Testis (tissue), 2 donors: ENCODE measurements around the gene OBSCN.

Experiments used
- POLR2A ChIP-seq: fragments of 450-650 bp; IDR thresholded peaks from one replicate; pipeline ENCODE4 v1.6.1; 2017; ENCODE audit warnings: antibody characterized with exemption, mild to moderate bottlenecking, moderate library complexity
- TF ChIP-seq, protein P1 (sequence below), 3 experiments: fragments of 450-650 bp in 2 of 3; fragments of 200-600 bp in 1 of 3; sonication (generic) in 1 of 3; IDR thresholded peaks; one replicate each; pipeline ENCODE4 v1.5.1; 2016 to 2019; ENCODE audit warnings: antibody characterized with exemption in 3 of 3, mild to moderate bottlenecking in 2 of 3, moderate library complexity in 1 of 3

DNA sequence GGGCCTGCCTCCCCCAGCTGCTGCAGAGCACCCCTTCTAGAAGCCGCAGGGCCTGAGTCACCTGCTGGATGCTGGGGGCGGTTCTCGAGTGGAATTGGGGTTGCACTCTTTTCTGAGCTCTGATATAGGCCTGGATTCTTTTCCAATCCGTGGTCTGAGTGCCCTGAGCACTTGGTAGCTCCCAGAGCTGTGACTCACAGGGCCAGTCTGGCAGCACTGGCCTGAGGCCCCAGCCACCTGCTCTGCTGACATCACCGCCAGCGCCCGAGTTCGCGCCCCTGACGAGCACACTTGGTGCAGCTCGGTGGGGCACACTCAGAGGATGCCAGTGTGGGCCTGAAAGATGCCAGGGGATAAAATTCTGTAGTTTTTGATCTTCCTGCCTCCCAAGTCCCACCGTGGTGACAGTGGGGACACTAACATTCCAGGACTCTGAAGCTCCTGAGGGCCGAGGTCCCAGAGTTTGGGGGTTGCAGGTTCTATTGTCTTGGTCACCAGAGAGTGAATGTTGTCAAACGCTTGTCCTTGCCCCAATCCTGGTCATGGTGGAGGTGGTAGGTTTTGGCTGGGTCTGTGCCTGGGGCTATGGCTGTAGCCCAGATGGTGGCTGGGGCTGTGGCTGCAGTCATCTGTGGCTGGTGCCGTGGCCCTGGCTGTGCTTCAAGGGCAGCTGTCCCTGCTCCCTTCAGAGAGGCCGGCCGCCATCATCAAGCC, 74.6 kb downstream of the OBSCN start:
- TF ChIP-seq, protein P1, sequence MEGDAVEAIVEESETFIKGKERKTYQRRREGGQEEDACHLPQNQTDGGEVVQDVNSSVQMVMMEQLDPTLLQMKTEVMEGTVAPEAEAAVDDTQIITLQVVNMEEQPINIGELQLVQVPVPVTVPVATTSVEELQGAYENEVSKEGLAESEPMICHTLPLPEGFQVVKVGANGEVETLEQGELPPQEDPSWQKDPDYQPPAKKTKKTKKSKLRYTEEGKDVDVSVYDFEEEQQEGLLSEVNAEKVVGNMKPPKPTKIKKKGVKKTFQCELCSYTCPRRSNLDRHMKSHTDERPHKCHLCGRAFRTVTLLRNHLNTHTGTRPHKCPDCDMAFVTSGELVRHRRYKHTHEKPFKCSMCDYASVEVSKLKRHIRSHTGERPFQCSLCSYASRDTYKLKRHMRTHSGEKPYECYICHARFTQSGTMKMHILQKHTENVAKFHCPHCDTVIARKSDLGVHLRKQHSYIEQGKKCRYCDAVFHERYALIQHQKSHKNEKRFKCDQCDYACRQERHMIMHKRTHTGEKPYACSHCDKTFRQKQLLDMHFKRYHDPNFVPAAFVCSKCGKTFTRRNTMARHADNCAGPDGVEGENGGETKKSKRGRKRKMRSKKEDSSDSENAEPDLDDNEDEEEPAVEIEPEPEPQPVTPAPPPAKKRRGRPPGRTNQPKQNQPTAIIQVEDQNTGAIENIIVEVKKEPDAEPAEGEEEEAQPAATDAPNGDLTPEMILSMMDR (IDR thresholded peaks at IDR 0.05) = no peak
- no peak for TF ChIP-seq POLR2A
